ENCODE data around the gene ART3.

ART3 gene

GRCh38 chr4:76148142-76148865 lies 73.8 kb downstream of the ART3 start, which contains the start of gene NUP54:
NUP54 (minus strand) TSS chr4:76148397; CDS start chr4:76148374, 23 bp downstream.
- peak; percentile 82 to 91 for DNase-seq

GRCh38 chr4:76153356-76153755 lies 78.8 kb downstream of the ART3 start:
- no peak for DNase-seq

GRCh38 chr4:76155979-76156378 lies 81.5 kb downstream of the ART3 start:
- no peak for DNase-seq

- no peak for DNase-seq
Measured at GRCh38 chr4:76156635-76157034, 82.1 kb downstream of the ART3 start.

GRCh38 chr4:76160355-76160754 lies 85.8 kb downstream of the ART3 start:
- DNase-seq = no peak
